C4-2B (cell line): ENCODE measurements around the gene DCTN3.

ENCODE experiments used
- H3K27ac ChIP-seq: fragments of 450-650 bp; 2 replicates; pipeline ENCODE4 v1.5.1; 2017
- ZFX ChIP-seq: fragments of 450-650 bp; IDR thresholded peaks from 2 replicates; pipeline ENCODE4 v1.6.1; 2017
- TF ChIP-seq, protein P1 (sequence below): fragments of 450-650 bp; conservative IDR thresholded peaks from 2 replicates; pipeline ENCODE4 v1.5.1; 2017; ENCODE audit warnings: mild to moderate bottlenecking

The DCTN3 gene

GRCh38 chr9:34635556-34635955 is 15.3 kb upstream of the DCTN3 start:
- TF ChIP-seq, protein P1, sequence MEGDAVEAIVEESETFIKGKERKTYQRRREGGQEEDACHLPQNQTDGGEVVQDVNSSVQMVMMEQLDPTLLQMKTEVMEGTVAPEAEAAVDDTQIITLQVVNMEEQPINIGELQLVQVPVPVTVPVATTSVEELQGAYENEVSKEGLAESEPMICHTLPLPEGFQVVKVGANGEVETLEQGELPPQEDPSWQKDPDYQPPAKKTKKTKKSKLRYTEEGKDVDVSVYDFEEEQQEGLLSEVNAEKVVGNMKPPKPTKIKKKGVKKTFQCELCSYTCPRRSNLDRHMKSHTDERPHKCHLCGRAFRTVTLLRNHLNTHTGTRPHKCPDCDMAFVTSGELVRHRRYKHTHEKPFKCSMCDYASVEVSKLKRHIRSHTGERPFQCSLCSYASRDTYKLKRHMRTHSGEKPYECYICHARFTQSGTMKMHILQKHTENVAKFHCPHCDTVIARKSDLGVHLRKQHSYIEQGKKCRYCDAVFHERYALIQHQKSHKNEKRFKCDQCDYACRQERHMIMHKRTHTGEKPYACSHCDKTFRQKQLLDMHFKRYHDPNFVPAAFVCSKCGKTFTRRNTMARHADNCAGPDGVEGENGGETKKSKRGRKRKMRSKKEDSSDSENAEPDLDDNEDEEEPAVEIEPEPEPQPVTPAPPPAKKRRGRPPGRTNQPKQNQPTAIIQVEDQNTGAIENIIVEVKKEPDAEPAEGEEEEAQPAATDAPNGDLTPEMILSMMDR: no peak
- no peak for TF ChIP-seq ZFX
- no peak overlapping the region for H3K27ac ChIP-seq

DNA sequence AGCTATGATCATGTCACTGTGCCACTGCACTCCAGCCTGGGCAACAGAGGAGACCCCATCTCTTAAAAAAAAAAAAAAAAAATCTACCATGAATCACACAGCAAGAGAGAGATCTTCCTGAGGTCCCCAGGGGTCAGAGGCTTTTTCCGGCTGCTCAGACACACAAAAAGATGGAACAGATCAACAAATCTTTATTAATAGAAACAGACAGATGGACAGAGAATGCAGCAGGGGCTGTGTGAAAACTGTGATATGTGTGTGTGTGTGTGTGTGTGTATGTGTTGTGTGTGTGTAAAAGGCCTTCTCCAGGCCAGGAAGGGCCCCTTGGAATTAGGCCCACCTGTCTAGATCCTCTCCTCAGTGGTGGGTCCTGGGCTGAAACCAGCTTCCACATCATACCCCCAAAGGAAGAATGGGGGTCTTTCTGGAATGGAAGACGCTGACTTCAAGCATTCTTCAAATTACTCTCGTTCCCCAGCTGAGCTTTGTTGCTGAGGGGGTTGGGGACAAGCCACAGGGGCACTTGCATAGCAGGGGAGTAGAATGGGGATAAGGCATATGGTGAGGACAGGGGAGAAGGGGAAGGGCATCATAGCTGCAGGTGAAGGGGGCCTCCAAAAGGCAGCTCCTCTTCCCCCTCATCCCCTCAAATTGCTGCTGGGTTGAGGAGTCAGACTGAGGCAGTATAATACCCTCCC is 14.4 kb upstream of the DCTN3 start:
- H3K27ac ChIP-seq: no peak overlapping the region
- TF ChIP-seq ZFX: no peak
- TF ChIP-seq, protein P1: no peak

DNA sequence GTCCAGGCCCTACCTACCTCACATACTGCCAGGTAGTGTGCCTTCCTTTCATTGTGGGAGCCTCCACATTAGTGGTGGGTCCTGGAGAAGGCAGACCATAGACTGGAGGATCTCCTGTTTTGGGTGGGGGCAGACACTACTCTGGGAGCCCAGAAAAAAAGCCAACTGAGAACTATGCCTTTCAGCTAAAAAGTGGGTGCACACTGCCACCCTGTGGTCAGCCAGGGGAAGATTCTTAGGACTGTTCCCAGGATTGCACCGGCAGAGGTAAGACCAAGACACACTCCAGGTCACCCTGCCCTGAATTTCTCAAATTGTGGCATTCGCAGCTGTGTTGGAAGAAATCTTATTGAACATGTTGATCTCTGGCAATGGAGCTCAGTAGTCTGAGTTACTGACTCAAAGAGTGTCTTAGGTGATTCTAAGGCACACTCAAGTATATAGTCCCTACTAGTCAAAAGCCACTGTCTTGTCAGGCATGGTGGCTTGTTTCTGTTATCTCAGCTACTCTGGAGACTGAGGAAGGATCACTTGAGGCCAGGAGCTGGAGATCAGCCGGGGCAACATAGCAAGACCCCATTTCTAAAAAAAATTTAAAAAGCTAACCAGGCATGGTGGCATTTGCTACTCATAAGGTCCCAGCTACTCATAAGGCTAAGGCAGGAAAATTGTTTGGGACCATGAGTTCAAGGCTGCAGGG is 13.7 kb upstream of the DCTN3 start:
- H3K27ac ChIP-seq: no peak overlapping the region
- no peak for TF ChIP-seq ZFX
- TF ChIP-seq, protein P1: peak; percentile 95

- H3K27ac ChIP-seq: no peak overlapping the region
- TF ChIP-seq, protein P1: no peak
- no peak for TF ChIP-seq ZFX
Measured at GRCh38 chr9:34633166-34633565, 12.9 kb upstream of the DCTN3 start.

DNA sequence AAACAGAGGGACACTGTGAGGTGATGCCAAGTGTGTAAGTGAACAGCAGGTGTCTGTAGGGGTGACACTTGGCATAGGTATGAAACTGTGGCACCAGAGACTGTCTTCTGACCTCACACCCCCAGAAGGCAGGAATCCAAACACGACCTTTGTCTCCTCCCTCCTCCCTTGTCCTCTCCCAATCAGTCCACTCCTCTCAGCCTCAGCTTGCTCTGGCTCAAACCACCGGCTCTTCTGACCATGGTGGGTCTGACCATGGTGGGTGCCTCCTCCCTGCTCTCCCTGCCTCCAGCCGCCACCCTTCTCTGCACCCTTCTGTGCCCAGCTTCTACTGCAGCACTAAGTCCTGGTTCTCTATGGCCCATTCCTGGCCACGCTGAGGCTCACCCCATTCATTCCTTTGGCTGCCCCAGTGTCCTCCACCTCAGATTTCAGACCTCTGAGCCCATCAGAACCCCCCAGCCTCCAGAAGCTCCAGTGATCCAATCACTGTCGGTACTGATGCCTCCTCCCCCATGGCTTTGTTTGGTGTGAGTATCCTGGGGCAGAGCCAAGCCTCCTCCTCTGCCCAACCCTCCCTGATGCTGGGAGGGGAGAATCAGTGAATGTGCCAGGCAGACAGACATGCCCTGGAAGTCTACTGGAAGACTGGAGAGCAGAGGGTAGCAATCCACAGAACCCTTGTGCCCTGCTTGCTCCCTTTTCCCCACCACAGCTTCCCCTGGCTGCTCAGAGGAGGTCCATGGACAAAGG is 10.3 kb upstream of the DCTN3 start:
- H3K27ac ChIP-seq: no peak overlapping the region
- TF ChIP-seq, protein P1: no peak
- no peak for TF ChIP-seq ZFX

DNA sequence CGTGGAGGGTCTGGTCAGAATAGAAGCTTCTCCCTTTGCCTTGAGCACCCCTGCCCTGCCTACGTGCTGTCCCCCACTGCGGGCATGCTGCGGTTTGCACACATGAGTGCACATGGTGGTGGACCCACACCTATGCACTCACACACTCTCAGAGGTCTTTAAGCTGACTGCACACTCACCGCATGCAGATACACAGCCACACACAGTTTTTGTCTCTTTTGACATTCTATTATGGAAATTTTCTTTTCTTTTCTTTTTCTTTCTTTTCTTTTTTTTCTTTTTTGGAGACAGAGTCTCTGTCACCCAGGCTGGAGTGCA is 9.2 kb upstream of the DCTN3 start:
- no peak overlapping the region for H3K27ac ChIP-seq
- no peak for TF ChIP-seq ZFX
- TF ChIP-seq, protein P1: no peak
